ENCODE measurements around the gene ZSWIM8.
A peak's percentile ranks its signal among the peaks of the same experiment; 100 is the strongest.
"Not testable (repeated sequence)": the region's sequence is repeated elsewhere in the genome, so short reads cannot be mapped to it uniquely, and the experiment has no call there.

Gene ZSWIM8

GRCh38 chr10:73773152-73773879 is 12.1 kb upstream of the ZSWIM8 start:
- no peak for DNase-seq

GRCh38 chr10:73774637-73775036 is 10.8 kb upstream of the ZSWIM8 start:
- DNase-seq, result peak; percentile 24 to 30

GRCh38 chr10:73779018-73779417 is 6.4 kb upstream of the ZSWIM8 start:
- DNase-seq, result no peak

GRCh38 chr10:73779539-73780197 is 5.7 kb upstream of the ZSWIM8 start:
- no peak for DNase-seq

GRCh38 chr10:73780301-73780700 is 5.1 kb upstream of the ZSWIM8 start:
- DNase-seq, result no peak

- DNase-seq, result no peak
Measured at GRCh38 chr10:73780966-73781365, 4.4 kb upstream of the ZSWIM8 start.

GRCh38 chr10:73781548-73781878 is 3.9 kb upstream of the ZSWIM8 start:
- DNase-seq, result no peak

GRCh38 chr10:73781879-73782748 is 3.3 kb upstream of the ZSWIM8 start, which contains the start of gene CHCHD1:
CHCHD1 (plus strand) TSS chr10:73782048; CDS start chr10:73782076, 28 bp downstream.
- peak; percentile 78 to 80 for DNase-seq

GRCh38 chr10:73782749-73783085 is 2.7 kb upstream of the ZSWIM8 start:
- no peak for DNase-seq

- peak in 1 of 2 experiments; percentile 10 for DNase-seq
Measured at GRCh38 chr10:73785721-73786511, 510 bp downstream of the ZSWIM8 start.

- DNase-seq, result no peak
Measured at GRCh38 chr10:73786512-73786885, 1.1 kb downstream of the ZSWIM8 start.

GRCh38 chr10:73787031-73787800 is 1.8 kb downstream of the ZSWIM8 start:
- not testable (repeated sequence) for DNase-seq

GRCh38 chr10:73788864-73789658 is 3.7 kb downstream of the ZSWIM8 start:
- DNase-seq, result no peak

GRCh38 chr10:73789659-73790055 is 4.3 kb downstream of the ZSWIM8 start:
- no peak for DNase-seq

GRCh38 chr10:73790886-73791625 is 5.7 kb downstream of the ZSWIM8 start:
- DNase-seq, result no peak

GRCh38 chr10:73791871-73792400 is 6.5 kb downstream of the ZSWIM8 start:
- no peak for DNase-seq

GRCh38 chr10:73793456-73793855 is 8.1 kb downstream of the ZSWIM8 start:
- DNase-seq, result no peak

- not testable (repeated sequence) for DNase-seq
Measured at GRCh38 chr10:73795491-73795890, 10.1 kb downstream of the ZSWIM8 start.

- not testable (repeated sequence) for DNase-seq
Measured at GRCh38 chr10:73796035-73796434, 10.6 kb downstream of the ZSWIM8 start.

- no peak for DNase-seq
Measured at GRCh38 chr10:73796766-73797165, 11.4 kb downstream of the ZSWIM8 start.
